Epithelial cell of proximal tubule (primary cell): ENCODE measurements around the gene PPHLN1. TPM values are rescaled to one million over a fixed set of nuclear protein-coding genes. Genes with fewer than 3 reads are reported as not detected.

Experiments
- DNase-seq: peaks from one replicate; pipeline ENCODE4 v3.0.0-alpha.2; 2011; ENCODE audit warnings: low read depth
- H3K4me3 ChIP-seq: 2 replicates; pipeline ENCODE4 v1.5.1; 2011; ENCODE audit warnings: low read depth, mild to moderate bottlenecking, low read length
- total RNA-seq: library from RNA; depleted of rRNA; stranded (reverse); fragments of >200 nt; gene quantifications from 2 replicates; pipeline ENCODE4 v1.2.3, GENCODE V29; 2015
- TF ChIP-seq, protein P1 (sequence below): conservative IDR thresholded peaks from 2 replicates; pipeline ENCODE4 v1.5.1; 2012; ENCODE audit warnings: low read depth, mild to moderate bottlenecking, low read length

Gene PPHLN1
- total RNA-seq, 1 donor from 2014 or later = 76.2 TPM

DNA sequence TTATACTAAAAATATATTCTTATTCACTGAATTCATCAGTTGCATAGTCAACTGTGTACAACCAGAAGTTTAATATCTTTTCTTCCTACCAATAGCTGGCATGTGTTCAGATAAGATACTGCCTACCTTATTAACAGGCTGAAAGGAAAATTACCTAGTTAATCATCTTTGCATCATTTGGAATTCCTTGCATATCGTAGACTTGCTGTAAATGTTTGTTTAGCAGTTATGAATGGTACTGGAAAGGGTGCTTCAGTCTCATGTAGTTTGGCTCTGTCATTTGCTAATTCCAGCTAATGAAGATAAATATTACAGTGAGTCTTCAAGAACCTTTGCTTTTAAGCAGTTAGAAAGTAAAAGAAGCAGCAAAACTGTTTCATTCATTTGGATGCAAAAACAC lies 84.4 kb downstream of the PPHLN1 start:
- H3K4me3 ChIP-seq = no peak overlapping the region
- DNase-seq = no peak
- TF ChIP-seq, protein P1, sequence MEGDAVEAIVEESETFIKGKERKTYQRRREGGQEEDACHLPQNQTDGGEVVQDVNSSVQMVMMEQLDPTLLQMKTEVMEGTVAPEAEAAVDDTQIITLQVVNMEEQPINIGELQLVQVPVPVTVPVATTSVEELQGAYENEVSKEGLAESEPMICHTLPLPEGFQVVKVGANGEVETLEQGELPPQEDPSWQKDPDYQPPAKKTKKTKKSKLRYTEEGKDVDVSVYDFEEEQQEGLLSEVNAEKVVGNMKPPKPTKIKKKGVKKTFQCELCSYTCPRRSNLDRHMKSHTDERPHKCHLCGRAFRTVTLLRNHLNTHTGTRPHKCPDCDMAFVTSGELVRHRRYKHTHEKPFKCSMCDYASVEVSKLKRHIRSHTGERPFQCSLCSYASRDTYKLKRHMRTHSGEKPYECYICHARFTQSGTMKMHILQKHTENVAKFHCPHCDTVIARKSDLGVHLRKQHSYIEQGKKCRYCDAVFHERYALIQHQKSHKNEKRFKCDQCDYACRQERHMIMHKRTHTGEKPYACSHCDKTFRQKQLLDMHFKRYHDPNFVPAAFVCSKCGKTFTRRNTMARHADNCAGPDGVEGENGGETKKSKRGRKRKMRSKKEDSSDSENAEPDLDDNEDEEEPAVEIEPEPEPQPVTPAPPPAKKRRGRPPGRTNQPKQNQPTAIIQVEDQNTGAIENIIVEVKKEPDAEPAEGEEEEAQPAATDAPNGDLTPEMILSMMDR = no peak

DNA sequence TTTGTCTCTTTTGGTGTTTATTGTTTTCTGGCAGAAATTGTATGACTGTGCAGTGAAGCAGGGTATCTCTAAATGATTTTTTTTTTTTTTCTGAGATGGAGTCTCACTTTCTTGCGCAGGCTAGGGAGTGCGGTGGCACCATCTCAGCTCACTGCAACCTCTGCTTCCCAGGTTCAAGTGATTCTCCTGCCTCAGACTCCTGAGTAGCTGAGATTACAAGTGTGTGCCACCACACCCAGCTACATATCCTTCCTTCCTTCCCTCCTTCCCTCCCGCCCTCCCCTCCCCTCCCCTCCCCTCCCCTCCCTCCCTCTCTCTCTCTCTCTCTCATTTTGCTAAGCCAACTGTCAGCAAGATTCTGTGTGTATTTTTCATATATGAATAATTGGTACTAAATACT lies 94.4 kb downstream of the PPHLN1 start:
- H3K4me3 ChIP-seq = no peak overlapping the region
- DNase-seq = no peak
- TF ChIP-seq, protein P1 = no peak

GRCh38 chr12:42421844-42422779 lies 96.1 kb downstream of the PPHLN1 start:
- no peak overlapping the region for H3K4me3 ChIP-seq
- DNase-seq = no peak
- TF ChIP-seq, protein P1 = no peak

GRCh38 chr12:42422785-42423184 lies 96.8 kb downstream of the PPHLN1 start:
- no peak for DNase-seq
- no peak overlapping the region for H3K4me3 ChIP-seq
- TF ChIP-seq, protein P1 = no peak

GRCh38 chr12:42426746-42427145 lies 100.8 kb downstream of the PPHLN1 start:
- TF ChIP-seq, protein P1 = no peak
- peak; percentile 33 for DNase-seq
- no peak overlapping the region for H3K4me3 ChIP-seq

DNA sequence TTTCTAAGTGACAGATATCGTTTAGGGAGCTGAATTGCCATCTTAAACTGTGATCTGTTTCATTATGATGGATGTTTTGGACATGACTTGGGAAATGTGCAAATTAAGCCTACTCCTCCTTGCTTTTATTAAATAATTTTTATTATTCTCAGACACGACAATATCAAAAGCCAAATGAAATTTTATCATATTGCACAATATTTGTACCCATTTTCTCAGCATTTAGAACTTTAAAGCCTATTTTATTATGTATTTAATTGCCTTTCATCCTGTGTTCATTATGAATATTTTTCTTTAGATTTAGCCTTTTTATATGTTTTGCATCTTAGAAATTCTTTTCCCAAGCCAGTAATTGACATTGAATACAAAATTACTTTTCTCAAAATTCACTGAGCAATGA lies 102.9 kb downstream of the PPHLN1 start:
- TF ChIP-seq, protein P1 = no peak
- no peak overlapping the region for H3K4me3 ChIP-seq
- DNase-seq = no peak

DNA sequence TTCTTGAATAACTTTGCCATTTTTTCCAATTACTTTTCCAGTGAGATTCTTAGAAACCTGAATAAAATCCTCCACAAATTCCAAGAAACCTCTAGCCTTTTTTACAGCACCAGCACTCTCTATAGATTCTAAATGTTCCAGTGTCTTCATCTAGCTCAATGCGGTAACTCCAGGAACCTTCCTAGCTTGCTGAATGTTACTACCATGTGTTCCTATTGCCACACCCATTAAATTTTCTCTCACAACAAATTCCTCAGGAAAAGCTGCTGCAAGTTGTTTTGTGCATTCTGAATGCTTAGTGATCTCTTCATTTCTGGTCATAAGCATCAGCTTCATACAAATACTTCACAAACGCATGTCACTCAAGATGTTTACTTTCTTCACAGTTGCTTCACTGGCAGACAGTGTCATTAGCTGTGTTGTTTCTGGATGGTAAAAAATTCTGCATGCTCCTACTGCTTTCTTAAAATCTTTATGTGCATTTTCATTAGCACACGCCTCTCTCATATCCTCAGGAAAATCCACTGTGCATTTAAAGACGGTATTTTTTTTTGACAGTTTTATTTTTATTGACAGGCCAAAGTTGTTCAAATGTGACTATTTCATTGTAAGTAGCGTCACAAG lies 106.7 kb downstream of the PPHLN1 start:
- TF ChIP-seq, protein P1 = no peak
- DNase-seq = no peak
- H3K4me3 ChIP-seq = no peak overlapping the region
